HG02973 (cell line): Measurements from ENCODE around the gene NRXN3.

ENCODE experiments used
- ATAC-seq: cut with Tn5 transposase; IDR thresholded peaks from one replicate; pipeline ENCODE4 v1.9.1; 2021; ENCODE audit warnings: moderate library complexity; ENCODE audit not compliant: unreplicated experiment

The NRXN3 gene

DNA sequence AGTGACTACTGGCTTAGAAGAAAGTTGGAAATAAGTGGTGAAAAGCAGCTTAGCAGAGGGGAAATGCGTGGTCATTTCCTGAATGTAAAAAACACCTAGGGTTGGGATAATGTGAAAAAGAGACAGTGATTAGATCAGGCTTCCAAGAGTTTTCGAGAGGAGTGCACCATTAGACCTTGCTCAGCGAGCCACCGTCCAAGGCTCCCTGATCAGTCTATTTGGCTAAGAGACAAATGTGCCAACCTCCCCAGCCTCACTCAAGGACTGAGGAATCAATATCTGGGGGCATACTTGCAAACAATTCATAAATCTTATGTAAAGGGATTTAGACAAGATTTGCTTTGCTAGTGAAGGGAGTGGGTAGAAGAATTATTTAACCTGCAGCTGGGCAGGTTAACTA, 594.5 kb downstream of the NRXN3 start:
- no peak for ATAC-seq

DNA sequence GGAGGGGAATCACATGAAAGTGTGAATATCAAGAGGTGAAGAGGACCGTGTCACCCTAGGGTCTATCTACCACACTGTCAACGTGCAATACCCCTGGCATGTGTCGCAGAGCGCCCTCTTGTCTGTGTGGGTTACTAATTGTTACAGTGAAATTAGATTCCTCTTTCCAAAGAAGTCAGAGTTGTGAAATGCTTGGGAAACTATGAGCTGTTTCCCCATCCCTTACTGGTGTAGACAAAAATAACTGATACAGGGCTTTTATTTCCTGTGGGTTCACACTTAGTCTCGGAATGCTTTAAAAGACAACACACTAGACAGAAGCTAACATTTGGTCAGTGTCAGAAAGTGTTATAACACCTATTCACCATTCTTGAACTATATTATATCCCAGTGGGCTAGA, 597.3 kb downstream of the NRXN3 start:
- ATAC-seq, result no peak

- ATAC-seq, result no peak
Measured at GRCh38 chr14:78782551-78782950, 612.4 kb downstream of the NRXN3 start.

DNA sequence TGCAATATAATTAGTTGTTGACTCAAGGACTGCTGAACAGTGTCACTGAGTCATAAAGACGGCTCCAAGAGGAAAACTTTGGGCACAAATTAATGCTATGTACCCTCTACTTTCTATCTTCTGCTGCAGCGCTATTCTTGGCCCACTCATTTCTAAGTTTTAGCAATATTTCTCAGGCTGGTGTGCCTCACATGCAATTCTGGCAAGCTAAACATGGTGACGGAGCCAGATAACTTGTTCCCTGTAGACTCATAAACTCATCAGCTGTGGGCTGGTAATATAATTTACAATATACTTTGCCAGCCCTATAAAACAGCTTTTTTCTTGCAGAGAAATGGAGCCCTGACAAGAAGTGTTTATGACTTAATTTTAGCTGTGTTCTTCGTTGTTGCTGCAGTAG, 615.1 kb downstream of the NRXN3 start:
- ATAC-seq, result no peak

- no peak for ATAC-seq
Measured at GRCh38 chr14:78788467-78789360, 618.5 kb downstream of the NRXN3 start.

DNA sequence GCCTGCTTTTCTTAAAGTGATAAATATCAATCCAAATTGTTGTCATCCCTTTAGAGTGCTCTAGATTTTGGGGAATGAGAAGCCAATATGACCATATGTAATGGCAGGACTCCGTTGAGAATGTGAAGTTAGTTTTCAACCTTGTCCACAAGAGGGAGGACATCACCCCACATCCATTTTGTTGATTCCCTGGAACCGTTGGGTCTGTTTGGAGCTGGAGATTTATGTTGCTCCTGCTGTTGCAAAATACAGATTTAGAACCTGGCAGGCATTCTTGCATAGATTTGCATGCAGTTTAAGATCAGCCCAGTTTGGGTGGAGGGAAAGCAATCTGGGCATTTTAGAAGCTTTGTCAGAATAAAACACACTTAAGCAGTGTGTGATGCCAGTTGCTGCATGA, 620.1 kb downstream of the NRXN3 start:
- ATAC-seq, result no peak

- no peak for ATAC-seq
Measured at GRCh38 chr14:78798757-78799156, 628.6 kb downstream of the NRXN3 start.

GRCh38 chr14:78805570-78805969, 635.4 kb downstream of the NRXN3 start:
- ATAC-seq, result no peak

- ATAC-seq, result no peak
Measured at GRCh38 chr14:78823035-78823434, 652.9 kb downstream of the NRXN3 start.

GRCh38 chr14:78823516-78823915, 653.3 kb downstream of the NRXN3 start:
- no peak for ATAC-seq

- peak; percentile 78 for ATAC-seq
Measured at GRCh38 chr14:78829274-78829673, 659.1 kb downstream of the NRXN3 start.

- ATAC-seq, result no peak
Measured at GRCh38 chr14:78834766-78835451, 664.7 kb downstream of the NRXN3 start.

DNA sequence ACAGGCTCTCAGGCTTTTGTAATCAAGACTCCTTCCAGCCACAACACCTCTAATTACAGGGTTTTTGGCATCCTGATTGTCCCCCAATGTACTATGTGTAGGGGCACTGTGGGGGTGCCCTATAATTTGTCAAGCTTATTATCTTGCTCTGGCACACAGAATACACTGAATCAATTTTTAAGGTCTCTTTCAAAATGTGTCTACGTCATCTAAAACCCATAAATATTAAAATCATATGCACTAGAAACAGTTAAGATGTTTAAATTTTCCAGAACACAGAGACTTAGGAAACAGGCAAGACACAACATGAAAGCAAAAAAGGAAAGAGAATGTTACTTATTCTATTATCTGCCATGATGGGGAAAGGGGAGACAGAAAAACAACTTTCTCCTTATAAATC, 665.7 kb downstream of the NRXN3 start:
- no peak for ATAC-seq

DNA sequence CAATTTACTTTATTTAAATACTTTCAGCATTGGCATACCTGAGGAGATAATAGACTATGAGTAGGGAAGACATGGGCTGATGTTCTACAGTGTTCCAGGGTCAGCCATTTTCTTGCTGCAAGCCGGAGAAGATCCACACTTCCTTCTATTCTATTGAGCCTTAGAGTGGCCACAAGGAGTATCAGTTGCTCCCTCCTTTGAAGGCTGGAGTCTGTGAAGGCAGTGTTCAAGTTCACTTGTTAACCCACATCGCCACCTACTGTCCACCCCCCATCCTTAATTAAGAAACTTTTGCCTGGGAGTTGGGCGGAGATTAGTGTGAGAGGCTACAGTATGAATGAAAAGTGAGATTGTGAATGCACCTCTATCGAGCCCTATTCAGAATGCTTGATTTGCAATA, 666.6 kb downstream of the NRXN3 start:
- ATAC-seq, result no peak

GRCh38 chr14:78838959-78839358, 668.8 kb downstream of the NRXN3 start:
- ATAC-seq, result no peak

DNA sequence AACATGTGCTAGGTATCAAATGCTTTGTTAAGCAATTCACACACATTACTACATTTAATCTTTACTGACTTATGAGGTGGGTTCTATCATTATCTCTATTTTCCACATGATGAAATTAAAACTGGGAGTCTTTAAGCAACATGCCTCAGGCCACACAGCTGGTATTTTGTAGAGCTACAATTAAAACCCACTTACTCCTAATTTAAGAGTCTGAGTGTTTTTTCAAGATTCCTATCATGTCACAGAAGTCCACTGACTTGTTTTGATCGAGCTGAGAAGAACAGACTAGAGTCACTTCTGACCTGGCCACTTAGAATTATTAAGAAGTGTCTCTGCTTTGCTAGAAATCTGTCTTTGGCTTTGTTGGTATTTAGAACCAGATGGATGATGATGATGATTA, 670.7 kb downstream of the NRXN3 start:
- no peak for ATAC-seq

- no peak for ATAC-seq
Measured at GRCh38 chr14:78847801-78848200, 677.6 kb downstream of the NRXN3 start.

GRCh38 chr14:78848234-78848820, 678.2 kb downstream of the NRXN3 start:
- peak; percentile 90 for ATAC-seq

DNA sequence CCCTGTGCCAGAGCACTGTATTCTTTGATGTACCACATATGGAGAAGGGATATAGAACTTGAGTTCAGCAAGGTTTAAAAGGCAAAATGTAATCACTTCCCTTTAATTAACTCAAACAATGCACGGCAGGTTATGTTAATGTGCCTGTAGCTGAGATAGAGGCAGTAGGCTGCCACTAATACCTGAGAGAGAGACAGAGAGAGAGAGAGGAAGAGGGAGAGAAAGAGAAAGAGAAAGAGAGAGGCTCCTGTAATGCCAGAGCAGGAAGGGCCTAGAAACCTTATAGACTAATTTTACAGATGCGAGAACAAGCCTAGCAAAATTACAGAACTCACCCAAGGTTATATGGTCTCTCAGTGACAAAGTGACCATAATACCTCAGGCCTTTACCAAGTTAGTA, 679.8 kb downstream of the NRXN3 start:
- no peak for ATAC-seq

- ATAC-seq, result no peak
Measured at GRCh38 chr14:78851189-78851588, 681.0 kb downstream of the NRXN3 start.

- ATAC-seq, result no peak
Measured at GRCh38 chr14:78852040-78852439, 681.9 kb downstream of the NRXN3 start.

DNA sequence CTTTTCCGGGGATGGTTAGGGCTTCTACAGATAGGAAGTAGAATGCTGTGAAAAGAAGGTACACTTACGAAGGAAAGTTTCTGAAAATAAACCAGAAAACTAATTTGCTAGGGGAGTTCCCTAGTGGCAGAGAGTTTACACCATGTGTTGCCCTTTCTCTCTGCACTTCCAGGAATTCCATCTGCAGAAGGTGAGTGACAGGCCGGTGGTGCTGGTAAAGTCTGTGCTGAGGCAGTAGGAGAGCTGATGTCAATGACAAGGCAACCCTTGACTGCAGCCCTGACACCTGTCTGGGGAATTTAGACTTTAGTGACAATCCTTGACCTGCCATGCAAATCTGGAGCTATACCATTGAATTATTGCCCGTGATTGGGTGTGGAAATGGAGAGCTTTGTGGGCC, 687.8 kb downstream of the NRXN3 start:
- ATAC-seq, result no peak
